Coronary artery (tissue), 2 donors: ENCODE results near the gene GRB10.

Source experiments
- DNase-seq: peaks from one replicate; pipeline ENCODE4 v3.0.0-alpha.2; 2017; ENCODE audit warnings: low spot score
- H3K27ac ChIP-seq, 2 donors: fragments of 200-600 bp; sonication (generic); one replicate each; pipeline ENCODE4 v1.5.1; 2016 to 2019
- H3K4me3 ChIP-seq: fragments of 200-600 bp; sonication (generic); 2 replicates; pipeline ENCODE4 v1.5.1; 2016; ENCODE audit warnings: mild to moderate bottlenecking, moderate library complexity
- CTCF ChIP-seq: fragments of 200-600 bp; sonication (generic); IDR thresholded peaks from one replicate; pipeline ENCODE4 v1.5.1; 2019; ENCODE audit warnings: antibody characterized with exemption

The GRB10 gene

DNA sequence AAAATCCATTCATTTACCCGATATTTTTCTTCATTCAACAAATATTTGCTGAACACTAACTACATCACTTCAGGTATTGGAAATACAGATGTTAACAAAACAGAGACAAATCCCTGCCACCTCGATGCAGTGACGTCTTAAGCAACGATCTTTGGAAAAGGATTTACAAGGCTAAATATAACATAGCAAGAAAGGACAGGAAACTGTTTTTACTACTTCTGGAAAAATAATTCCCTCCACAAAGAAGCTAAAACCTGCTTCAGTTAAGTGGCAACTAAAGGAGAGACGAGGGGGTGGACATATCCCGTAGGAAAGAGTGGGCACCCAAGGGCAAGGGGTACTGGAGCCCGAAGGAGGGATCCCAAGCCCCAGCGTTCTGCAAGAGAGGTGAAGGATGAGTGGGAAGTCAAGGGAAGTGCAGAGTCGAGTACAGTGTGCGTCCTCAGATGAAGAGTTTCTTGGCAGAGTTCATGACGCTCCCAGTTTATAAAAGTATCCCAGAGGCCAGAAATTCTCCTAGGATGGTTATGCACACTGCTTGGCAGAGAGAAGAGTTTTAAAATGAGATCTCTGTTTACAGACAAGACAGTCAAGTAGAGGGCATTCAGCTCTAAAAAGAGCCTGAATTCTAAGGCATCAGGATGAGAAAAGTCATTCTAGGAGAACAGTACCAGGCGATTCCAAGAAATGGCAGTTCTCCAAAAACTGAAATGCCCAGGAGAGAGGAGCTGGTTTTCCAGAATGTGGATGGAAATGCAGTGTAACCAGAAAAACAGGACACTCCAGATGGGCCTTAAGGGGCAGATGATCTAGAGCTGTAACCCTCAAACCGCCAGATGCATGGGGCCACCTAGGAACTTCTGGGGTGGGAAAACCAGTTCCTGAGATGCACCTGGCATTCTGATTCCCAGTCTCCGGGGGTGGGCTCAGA, 97.3 kb downstream of the GRB10 start:
- no peak overlapping the region for H3K27ac ChIP-seq
- H3K4me3 ChIP-seq, result no peak overlapping the region
- DNase-seq, result no peak
- TF ChIP-seq CTCF, result no peak

- no peak for DNase-seq
- H3K27ac ChIP-seq, result no peak overlapping the region
- no peak for TF ChIP-seq CTCF
- no peak overlapping the region for H3K4me3 ChIP-seq
Observed at GRCh38 chr7:50684713-50685075, 98.0 kb downstream of the GRB10 start.

- DNase-seq, result no peak
- no peak overlapping the region for H3K27ac ChIP-seq
- no peak overlapping the region for H3K4me3 ChIP-seq
- TF ChIP-seq CTCF, result no peak
Observed at GRCh38 chr7:50684011-50684712, 98.5 kb downstream of the GRB10 start.

DNA sequence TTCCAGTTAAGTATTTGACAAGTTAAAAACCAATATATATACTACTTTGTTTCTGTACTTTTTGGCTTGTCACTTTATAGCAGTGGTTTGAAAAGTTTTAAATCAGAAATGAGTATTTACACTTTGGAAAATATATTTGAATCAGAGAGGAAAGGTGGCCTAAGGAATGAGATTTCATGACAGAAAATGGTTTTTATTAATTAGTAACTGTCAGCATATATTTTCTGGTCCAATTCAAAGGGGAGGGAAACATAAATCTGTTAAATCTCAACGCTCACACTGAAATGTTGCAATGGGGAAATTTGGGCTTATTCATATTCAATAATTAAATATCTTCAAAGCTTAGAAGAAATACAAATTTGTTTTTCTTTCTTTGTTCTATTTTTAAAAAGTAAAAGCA, 100.1 kb downstream of the GRB10 start:
- no peak for TF ChIP-seq CTCF

DNA sequence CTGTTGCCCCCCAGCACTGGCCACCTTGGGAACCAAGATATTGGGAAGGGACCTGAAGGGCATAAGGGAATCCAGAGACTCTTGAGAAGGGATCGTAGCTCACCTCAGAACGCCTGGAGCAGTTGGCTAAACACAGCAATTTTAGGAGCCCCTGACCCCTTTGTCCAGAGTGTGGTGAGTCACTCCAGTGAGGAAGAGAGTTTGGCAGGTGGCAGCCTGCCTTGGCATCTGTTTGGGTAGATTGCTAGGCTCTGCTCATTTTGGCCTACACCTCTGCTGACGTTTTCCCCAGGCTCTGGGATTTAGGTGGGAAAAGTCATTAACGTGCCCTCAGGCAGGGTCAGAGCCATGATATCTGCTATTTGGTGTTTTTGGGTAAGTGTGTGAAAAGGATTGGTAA, 100.6 kb downstream of the GRB10 start:
- Histone ChIP-seq H3K4me3 (no peak overlapping the region), H3K27ac (no peak overlapping the region)

More for the DNA sequence above, 100.1 kb downstream of the GRB10 start:
- Histone ChIP-seq H3K27ac (no peak overlapping the region), H3K4me3 (no peak overlapping the region)
- DNase-seq, result no peak

GRCh38 chr7:50681432-50682045, 101.2 kb downstream of the GRB10 start:
- Histone ChIP-seq H3K4me3 (no peak overlapping the region), H3K27ac (no peak overlapping the region)
- TF ChIP-seq CTCF, result no peak
- DNase-seq, result no peak

More for the DNA sequence above, 100.6 kb downstream of the GRB10 start:
- DNase-seq, result no peak
- no peak for TF ChIP-seq CTCF
